Activated CD4-positive, CD25-positive, alpha-beta regulatory T cell treated with anti-CD3 and anti-CD28 coated beads, Interleukin-2, amount 50 U/mL, for 24 hours (primary cell): ENCODE results near the gene NFAM1.

Experiments used
- ATAC-seq, 2 donors: fragments of 150-1000 bp; cut with Tn5 transposase; one replicate each; pipeline ENCODE4 v1.10.0; 2021; ENCODE audit warnings: mild to moderate bottlenecking in 1 of 2, moderate library complexity in 1 of 2

The NFAM1 gene

GRCh38 chr22:42358643-42359558, 73.3 kb downstream of the NFAM1 start:
- no peak for ATAC-seq

GRCh38 chr22:42357634-42358296, 74.4 kb downstream of the NFAM1 start:
- no peak for ATAC-seq

- ATAC-seq = no peak
Observed at GRCh38 chr22:42357221-42357620, 75.0 kb downstream of the NFAM1 start.

GRCh38 chr22:42356533-42356932, 75.7 kb downstream of the NFAM1 start:
- ATAC-seq = no peak

DNA sequence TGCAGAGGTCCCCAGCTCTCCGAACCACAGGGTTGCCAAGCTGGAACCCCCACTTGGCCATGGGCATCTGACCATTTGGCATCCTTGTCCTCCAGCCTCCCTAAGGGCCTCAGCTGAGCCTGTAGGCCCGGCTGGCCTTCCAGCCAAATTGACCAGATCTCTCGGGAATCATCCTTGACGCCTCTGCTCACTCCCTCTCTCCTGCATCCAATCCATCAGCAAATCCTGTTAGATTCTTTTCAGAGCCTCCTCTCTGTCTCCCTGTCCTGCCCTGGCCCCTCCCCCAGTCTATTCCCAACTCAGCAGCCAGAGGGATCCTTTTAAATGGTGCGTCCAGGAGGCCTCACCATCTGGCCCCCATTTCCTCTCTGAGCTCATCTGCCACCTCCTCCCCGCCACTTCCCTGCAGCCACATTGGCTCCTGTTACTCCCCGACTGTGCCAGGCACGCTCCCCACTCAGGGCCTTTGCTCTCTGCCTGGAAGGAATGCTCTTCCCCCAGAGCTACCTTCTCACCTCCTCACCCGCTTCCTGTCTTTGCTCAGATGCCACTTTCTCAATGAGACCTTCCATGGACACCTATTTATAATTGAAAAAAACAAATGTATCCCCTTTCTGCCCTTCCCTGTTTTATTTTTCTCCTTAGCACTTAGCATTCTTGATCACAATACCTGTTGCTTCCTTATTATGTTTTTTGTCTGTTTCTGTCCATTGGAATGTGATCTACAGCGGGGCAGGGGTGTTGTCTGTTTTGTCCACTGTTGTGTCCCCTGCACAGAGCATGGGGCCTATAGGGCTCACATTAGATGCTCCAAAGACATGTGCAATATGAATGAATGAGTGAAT, 78.1 kb downstream of the NFAM1 start:
- no peak for ATAC-seq

GRCh38 chr22:42350373-42350772, 81.8 kb downstream of the NFAM1 start:
- no peak for ATAC-seq

DNA sequence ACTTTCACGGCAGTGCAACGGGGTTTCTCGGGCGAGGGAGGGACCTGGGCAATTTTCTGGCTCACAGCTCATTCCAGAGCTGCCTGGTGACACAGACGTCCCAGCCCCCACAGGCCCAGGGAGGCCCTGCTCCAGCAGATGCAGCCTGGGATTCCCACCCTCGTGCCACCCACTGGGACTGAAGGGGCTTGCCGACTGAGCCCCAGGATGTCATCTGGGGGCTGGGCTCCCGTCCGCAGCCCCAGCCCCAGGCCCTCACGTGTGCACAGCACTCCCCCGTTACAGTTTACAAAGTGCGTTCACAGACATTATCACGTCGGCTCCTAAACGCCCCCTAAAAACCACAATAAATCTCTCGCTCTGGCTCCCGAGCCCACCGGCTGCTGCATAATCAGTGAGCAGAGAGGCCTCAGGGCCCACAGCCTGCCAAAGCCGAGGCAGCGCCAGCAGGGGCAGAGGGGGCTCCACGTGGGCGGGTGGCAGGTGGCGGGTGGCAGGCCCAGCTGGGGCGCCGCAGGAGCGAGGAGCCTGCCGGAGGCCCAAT, 84.8 kb downstream of the NFAM1 start:
- no peak for ATAC-seq

DNA sequence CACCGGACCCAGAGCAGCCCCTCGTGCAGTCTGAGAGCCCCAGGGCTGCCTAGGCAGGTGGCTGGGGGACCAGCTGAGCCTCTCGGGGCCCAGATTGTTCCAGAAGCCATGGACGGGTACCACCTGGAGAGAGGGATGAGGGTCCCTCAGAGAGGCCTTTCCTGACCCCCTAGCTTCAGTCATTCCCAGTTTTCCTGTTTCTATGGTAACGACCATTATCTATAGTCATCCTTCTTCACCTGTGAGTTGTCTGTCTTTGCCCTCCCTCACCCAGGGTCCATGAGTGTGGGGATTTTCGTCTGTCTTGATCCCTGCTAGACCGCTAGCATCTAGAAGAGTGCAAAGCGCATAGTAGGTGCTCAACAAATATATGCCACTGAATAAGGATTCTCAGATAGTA, 85.5 kb downstream of the NFAM1 start:
- ATAC-seq = no peak

- no peak for ATAC-seq
Observed at GRCh38 chr22:42345458-42345857, 86.7 kb downstream of the NFAM1 start.

DNA sequence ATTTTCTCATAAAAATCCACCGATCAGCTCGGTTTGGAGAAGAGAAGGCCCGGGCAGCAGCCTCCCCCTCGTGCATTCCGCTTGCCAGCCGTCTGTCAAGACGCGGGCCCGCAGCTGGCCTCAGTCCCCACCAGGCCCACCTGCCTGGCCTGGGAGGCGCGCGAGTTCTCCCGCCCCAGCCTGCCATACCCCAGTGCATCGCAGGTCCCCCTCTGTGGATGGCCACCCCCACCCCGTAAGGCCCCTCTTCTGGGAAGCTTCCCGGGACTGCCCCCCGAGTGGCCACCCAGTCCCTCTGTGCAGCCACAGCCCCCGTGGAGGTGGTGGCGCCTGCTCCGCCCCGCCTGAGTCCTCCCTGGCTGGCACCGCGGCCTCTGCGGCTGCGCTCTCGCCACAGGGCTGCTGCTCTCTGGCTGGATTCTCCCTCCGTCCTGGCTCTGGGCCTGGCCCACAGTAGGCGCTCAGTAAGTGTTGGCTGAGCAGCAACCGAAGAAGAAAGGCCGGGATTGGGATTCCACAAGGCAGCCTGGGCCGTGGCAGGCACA, 87.8 kb downstream of the NFAM1 start:
- no peak for ATAC-seq

DNA sequence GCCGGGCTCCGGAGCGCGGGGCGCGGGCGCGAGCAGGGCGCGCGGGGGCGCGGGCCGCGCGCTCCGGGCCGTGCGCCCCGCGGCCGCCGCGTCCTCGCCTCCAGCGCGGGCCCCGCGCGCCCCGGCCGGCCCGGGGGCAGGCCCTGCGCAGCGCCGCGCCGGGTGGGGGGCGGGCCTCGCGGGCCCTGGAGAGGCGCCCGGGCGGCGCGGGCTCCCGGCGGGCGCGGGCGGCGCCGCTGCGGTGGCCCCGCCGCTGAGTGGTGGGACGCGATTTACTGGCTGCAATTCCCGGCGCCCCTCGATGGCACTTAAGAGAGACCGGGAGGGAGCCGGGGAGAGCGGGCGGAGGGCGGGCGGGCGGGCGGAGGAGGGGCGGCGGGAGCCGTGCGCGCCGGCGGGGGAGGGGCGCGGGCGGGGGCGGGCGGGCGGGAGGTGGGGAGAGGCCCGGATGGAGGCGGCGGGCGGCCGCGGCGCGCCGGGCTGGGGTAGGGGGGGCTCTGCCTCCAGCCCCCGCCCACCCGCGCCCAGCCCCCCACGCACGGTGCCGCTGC, 88.6 kb downstream of the NFAM1 start:
- peak; percentile 46 to 53 for ATAC-seq

DNA sequence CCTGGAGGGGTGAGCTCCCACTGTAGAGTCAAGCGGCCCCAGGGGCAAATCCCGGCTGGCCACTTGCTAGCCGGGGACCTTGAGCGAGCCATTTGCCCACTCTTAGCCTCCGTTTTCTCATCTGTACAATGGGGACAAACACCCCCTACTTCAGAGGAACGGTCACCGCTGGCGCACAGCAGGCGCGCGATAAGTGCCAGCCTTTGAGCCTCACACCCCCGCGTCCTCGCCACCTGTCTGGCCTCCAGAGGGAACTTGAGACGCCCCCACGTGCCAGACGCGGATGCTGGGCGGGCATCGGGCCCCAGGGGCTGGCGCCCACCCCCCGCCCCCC, 89.1 kb downstream of the NFAM1 start:
- peak in 1 of 2 donors; percentile 19 for ATAC-seq

- no peak for ATAC-seq
Observed at GRCh38 chr22:42342426-42343120, 89.6 kb downstream of the NFAM1 start.

DNA sequence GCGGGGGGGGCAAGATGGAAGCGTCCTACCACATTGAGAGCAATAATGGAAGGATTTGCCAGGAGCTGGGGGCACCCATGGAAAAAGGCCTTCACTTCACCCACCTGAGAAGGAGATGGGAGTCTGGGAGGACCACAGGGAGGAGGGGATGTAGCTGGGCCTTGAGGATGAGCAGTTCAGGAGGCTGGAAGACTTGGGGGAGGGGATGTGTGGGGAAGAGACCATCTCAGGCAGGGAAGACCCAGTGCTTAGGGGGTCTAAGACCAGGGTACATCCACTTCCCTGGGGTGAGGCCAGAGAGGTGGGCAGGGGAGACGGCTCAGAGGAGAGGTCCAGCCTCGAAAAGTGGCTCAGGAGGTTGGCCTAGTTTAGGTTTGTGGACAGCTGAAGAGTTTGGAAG, 90.4 kb downstream of the NFAM1 start:
- no peak for ATAC-seq

DNA sequence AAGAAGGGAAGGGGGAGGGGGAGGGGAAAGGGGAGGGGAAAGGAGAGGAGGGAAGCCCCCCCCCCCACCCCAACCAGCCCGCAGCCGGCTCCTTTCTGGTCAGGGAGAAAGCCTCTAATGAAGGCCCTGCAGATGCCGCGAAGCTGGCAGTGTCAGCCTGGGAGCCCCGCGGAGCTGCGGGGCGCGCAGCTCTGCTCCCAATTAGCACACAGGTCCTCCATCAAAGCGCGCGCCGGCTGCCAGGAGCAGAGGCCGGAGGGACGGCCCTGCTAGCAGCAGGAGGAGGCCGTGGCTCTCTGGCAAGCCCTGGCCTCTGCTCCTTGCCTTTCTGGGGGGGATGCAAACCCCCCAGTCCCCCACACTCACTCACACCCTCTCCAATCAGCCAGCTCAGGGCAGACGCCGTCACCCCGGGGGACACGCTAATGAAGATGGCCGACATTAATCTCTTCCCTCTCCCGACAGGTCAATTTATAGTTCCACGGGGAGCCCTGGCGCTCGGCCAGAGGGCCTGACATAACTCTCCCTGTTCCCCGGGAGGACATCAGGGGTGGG, 91.3 kb downstream of the NFAM1 start:
- no peak for ATAC-seq

GRCh38 chr22:42340150-42340549, 92.1 kb downstream of the NFAM1 start:
- ATAC-seq = no peak

- no peak for ATAC-seq
Observed at GRCh38 chr22:42338479-42338878, 93.7 kb downstream of the NFAM1 start.

DNA sequence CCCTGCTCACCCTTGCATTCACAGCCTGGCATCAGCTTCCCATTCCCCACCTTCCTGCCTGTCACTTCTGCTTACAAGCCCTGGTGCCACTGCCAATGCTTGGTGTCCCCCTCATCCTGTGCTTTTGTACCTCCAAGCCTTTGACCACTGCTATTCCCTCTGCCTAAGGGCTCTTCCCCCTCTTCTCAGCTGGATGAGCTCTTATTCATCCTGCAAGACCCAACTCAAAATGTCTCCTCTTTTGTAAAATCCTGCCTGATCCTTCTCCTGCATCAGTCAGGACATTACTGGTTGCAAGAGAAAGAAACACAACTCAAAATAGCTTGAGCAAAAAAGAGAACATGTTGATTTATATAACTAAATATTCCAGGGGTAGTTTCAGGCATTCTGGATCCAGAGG, 94.8 kb downstream of the NFAM1 start:
- ATAC-seq = no peak

DNA sequence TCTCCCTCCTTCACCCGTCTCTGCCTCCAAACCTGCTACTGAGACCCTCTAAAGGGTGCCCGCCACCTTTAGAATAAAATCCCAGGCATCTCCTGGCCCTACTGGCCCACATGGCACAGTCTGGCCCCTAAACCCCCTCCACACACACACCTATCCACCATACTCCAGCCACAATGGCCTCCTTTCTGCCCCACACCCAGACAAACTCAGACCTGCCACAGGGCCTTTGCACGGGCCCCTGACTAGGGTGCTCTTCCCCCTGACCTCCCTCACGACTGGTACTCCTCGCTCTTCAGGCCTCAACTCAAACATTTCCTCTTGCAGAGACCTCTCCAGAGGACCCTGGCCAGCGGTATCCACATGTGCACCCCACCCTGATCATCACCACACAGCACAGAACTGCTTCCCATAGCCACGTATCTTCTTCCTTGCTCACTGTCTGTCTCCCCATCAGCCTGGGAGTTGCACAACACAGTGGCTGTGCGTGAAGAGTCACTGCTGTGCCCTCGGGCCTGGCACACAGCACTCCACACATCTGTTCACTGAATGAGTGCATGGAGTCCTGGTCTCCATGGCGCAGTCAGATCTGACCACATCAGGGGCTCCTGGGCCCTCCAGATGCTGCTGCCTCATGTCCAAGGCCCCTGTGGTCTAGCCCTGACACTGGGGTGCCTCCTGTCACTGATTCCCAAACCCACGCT, 95.5 kb downstream of the NFAM1 start:
- no peak for ATAC-seq

DNA sequence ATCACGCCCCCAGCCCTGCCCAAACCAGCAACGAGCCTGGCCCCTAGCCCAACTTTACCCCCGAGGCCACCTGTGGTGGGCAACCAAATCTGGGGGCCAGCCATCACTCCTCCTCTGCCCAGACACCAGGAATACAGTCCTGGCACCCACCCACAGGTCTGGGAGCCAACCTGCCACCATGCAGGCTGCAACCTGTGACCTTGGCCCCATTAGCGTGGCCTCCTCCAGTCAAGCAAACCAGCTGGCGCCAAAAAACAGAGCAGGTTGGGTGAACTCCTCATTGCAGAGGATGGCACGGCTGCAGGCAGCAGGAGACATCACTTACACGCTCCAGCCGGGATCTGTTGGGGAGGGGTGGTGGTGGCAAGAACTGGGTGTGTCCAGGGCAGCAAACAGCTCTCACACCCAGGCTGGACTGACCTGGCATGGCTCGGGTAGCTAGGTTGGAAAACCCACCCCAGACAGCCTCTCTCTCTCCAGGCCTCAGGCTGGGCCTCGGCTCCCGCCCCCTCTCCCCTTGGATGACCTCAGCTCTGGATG, 96.3 kb downstream of the NFAM1 start:
- no peak for ATAC-seq
